Measurements from ENCODE around the gene NRCAM. TPM values are rescaled to one million over a fixed set of nuclear protein-coding genes. Genes with fewer than 3 reads are reported as not detected.

NRCAM gene
- total RNA-seq, 1 donor from 2014 or later: 9.3 TPM

GRCh38 chr7:108408296-108408991, 47.8 kb downstream of the NRCAM start:
- Mint-ChIP-seq H3K27ac (ENCODE audit: unreplicated experiment) (no peak overlapping the region), H3K4me1 (ENCODE audit: low read depth, unreplicated experiment) (no peaks in the 10 kb centered on the region), H3K9me3 (ENCODE audit: unreplicated experiment) (no peaks in the 10 kb centered on the region), H3K36me3 (ENCODE audit: low read depth, unreplicated experiment) (no peaks in the 10 kb centered on the region), H3K4me3 (ENCODE audit: unreplicated experiment) (no peak overlapping the region), H3K27me3 (ENCODE audit: low read depth, unreplicated experiment) (no peaks in the 10 kb centered on the region)
- Histone ChIP-seq H3K27me3 (ENCODE audit: insufficient read depth, low read length) (no peaks in the 10 kb centered on the region), H2AFZ (ENCODE audit: low read depth, low read length) (no peak overlapping the region), H3K9ac (ENCODE audit: low read length) (no peak overlapping the region), H3K4me3 (ENCODE audit: insufficient read depth, low read depth, low read length) (no peak overlapping the region), H3K4me2 (ENCODE audit: low read length) (no peak overlapping the region), H3K27ac (ENCODE audit: low read depth, low read length) (no peak overlapping the region), H3K79me2 (ENCODE audit: insufficient read depth, low read length) (no peaks in the 10 kb centered on the region), H3K36me3 (ENCODE audit: insufficient read depth, low read length) (no peaks in the 10 kb centered on the region), H3K9me3 (ENCODE audit: insufficient read depth, low read depth, low read length) (no peaks in the 10 kb centered on the region), H3K4me1 (ENCODE audit: insufficient read depth, low read length) (no peaks in the 10 kb centered on the region), H4K20me1 (ENCODE audit: insufficient read depth, low read length) (no peaks in the 10 kb centered on the region)
- FAIRE-seq: no peak
- TF ChIP-seq EZH2 (IDR thresholded peaks at IDR 0.05; ENCODE audit: insufficient read depth, low read length) (no peak), CTCF (IDR thresholded peaks at IDR 0.05; ENCODE audit: insufficient read depth, low read depth, low read length) (no peak)
- no peak for DNase-seq (ENCODE audit: low read depth)

GRCh38 chr7:108407676-108408075, 48.6 kb downstream of the NRCAM start:
- Histone ChIP-seq H3K4me2 (ENCODE audit: low read length) (no peak overlapping the region), H3K4me3 (ENCODE audit: insufficient read depth, low read depth, low read length) (no peak overlapping the region), H3K79me2 (ENCODE audit: insufficient read depth, low read length) (no peaks in the 10 kb centered on the region), H3K9ac (ENCODE audit: low read length) (no peak overlapping the region), H3K9me3 (ENCODE audit: insufficient read depth, low read depth, low read length) (no peaks in the 10 kb centered on the region), H2AFZ (ENCODE audit: low read depth, low read length) (no peak overlapping the region), H3K4me1 (ENCODE audit: insufficient read depth, low read length) (no peaks in the 10 kb centered on the region), H3K36me3 (ENCODE audit: insufficient read depth, low read length) (no peaks in the 10 kb centered on the region), H3K27me3 (ENCODE audit: insufficient read depth, low read length) (no peaks in the 10 kb centered on the region), H4K20me1 (ENCODE audit: insufficient read depth, low read length) (no peaks in the 10 kb centered on the region), H3K27ac (ENCODE audit: low read depth, low read length) (no peak overlapping the region)
- TF ChIP-seq CTCF (IDR thresholded peaks at IDR 0.05; ENCODE audit: insufficient read depth, low read depth, low read length): no peak
- TF ChIP-seq EZH2 (IDR thresholded peaks at IDR 0.05; ENCODE audit: insufficient read depth, low read length): no peak
- H3K9me3 Mint-ChIP-seq (ENCODE audit: unreplicated experiment): no peaks in the 10 kb centered on the region
- H3K4me3 Mint-ChIP-seq (ENCODE audit: unreplicated experiment): no peak overlapping the region
- FAIRE-seq (no peak), DNase-seq (ENCODE audit: low read depth) (no peak)
- H3K27ac Mint-ChIP-seq (ENCODE audit: unreplicated experiment): no peak overlapping the region
- no peaks in the 10 kb centered on the region for H3K36me3 Mint-ChIP-seq (ENCODE audit: low read depth, unreplicated experiment)
- no peaks in the 10 kb centered on the region for H3K4me1 Mint-ChIP-seq (ENCODE audit: low read depth, unreplicated experiment)
- no peaks in the 10 kb centered on the region for H3K27me3 Mint-ChIP-seq (ENCODE audit: low read depth, unreplicated experiment)

- Histone ChIP-seq H3K9ac (ENCODE audit: low read length) (no peak overlapping the region), H3K36me3 (ENCODE audit: insufficient read depth, low read length) (no peaks in the 10 kb centered on the region), H3K4me1 (ENCODE audit: insufficient read depth, low read length) (no peaks in the 10 kb centered on the region), H2AFZ (ENCODE audit: low read depth, low read length) (no peak overlapping the region), H3K27me3 (ENCODE audit: insufficient read depth, low read length) (no peaks in the 10 kb centered on the region), H4K20me1 (ENCODE audit: insufficient read depth, low read length) (no peaks in the 10 kb centered on the region), H3K79me2 (ENCODE audit: insufficient read depth, low read length) (no peaks in the 10 kb centered on the region), H3K4me2 (ENCODE audit: low read length) (no peak overlapping the region), H3K27ac (ENCODE audit: low read depth, low read length) (no peak overlapping the region), H3K9me3 (ENCODE audit: insufficient read depth, low read depth, low read length) (no peaks in the 10 kb centered on the region), H3K4me3 (ENCODE audit: insufficient read depth, low read depth, low read length) (no peak overlapping the region)
- FAIRE-seq (no peak), DNase-seq (ENCODE audit: low read depth) (peak; percentile 57)
- no peak for TF ChIP-seq CTCF (IDR thresholded peaks at IDR 0.05; ENCODE audit: insufficient read depth, low read depth, low read length)
- TF ChIP-seq EZH2 (IDR thresholded peaks at IDR 0.05; ENCODE audit: insufficient read depth, low read length): no peak
- H3K4me3 Mint-ChIP-seq (ENCODE audit: unreplicated experiment): no peak overlapping the region
- H3K9me3 Mint-ChIP-seq (ENCODE audit: unreplicated experiment): no peaks in the 10 kb centered on the region
- no peaks in the 10 kb centered on the region for H3K27me3 Mint-ChIP-seq (ENCODE audit: low read depth, unreplicated experiment)
- H3K36me3 Mint-ChIP-seq (ENCODE audit: low read depth, unreplicated experiment): no peaks in the 10 kb centered on the region
- no peaks in the 10 kb centered on the region for H3K4me1 Mint-ChIP-seq (ENCODE audit: low read depth, unreplicated experiment)
- H3K27ac Mint-ChIP-seq (ENCODE audit: unreplicated experiment): no peak overlapping the region
Measured at GRCh38 chr7:108406222-108406890, 49.9 kb downstream of the NRCAM start.
